HepG2 (cell line): Measurements from ENCODE around the gene ARFGAP1. TPM values are rescaled to one million over a fixed set of nuclear protein-coding genes. Genes with fewer than 3 reads are reported as not detected.

ENCODE experiments used
- ATRX ChIP-seq: sonication (generic); formaldehyde crosslinking; IDR thresholded peaks from 2 replicates; pipeline ENCODE4 v1.4.0; 2020; ENCODE audit warnings: missing genetic modification reagents, borderline replicate concordance
- DRAP1 ChIP-seq: IDR thresholded peaks from 2 replicates; pipeline ENCODE4 v1.6.1; 2016; ENCODE audit warnings: missing genetic modification reagents, missing compliant biosample characterization
- FOXC1 ChIP-seq: sonication (generic); formaldehyde crosslinking; IDR thresholded peaks from 2 replicates; pipeline ENCODE4 v1.8.0; 2022; ENCODE audit warnings: mild to moderate bottlenecking, missing genetic modification reagents, borderline replicate concordance
- HCFC1 ChIP-seq: fragments of 150-350 bp; IDR thresholded peaks from 2 replicates; pipeline ENCODE4 v1.6.1; 2014; ENCODE audit warnings: low read depth, low read length
- NCOA5 ChIP-seq: sonication (generic); formaldehyde crosslinking; IDR thresholded peaks from 2 replicates; pipeline ENCODE4 v1.4.0; 2020; ENCODE audit warnings: missing genetic modification reagents
- NFKB2 ChIP-seq: sonication (generic); formaldehyde crosslinking; IDR thresholded peaks from 2 replicates; pipeline ENCODE4 v1.4.0; 2020; ENCODE audit warnings: missing genetic modification reagents, borderline replicate concordance
- PAF1 ChIP-seq: IDR thresholded peaks from 2 replicates; pipeline ENCODE4 v1.6.1; 2016; ENCODE audit warnings: missing genetic modification reagents, missing compliant biosample characterization
- PATZ1 ChIP-seq: sonication (generic); formaldehyde crosslinking; IDR thresholded peaks from 2 replicates; pipeline ENCODE4 v1.4.0; 2020; ENCODE audit warnings: missing genetic modification reagents
- SOX6 ChIP-seq, 2 experiments: fragments of 450-650 bp in 1 of 2; sonication (generic) in 1 of 2; formaldehyde crosslinking in 1 of 2; IDR thresholded peaks; 2 replicates each; pipeline versions ENCODE4 v1.4.0 to v1.6.1; 2017 to 2020; ENCODE audit warnings: antibody characterized with exemption in 1 of 2, mild to moderate bottlenecking in 1 of 2, missing genetic modification reagents in 1 of 2
- SRSF1 ChIP-seq: fragments of 200-400 bp; formaldehyde crosslinking; optimal IDR thresholded peaks from 2 replicates; pipeline ENCODE3; 2017; ENCODE audit warnings: mild to moderate bottlenecking, low read depth, low read length, moderate library complexity
- ZMAT3 ChIP-seq: sonication (generic); formaldehyde crosslinking; conservative IDR thresholded peaks from 2 replicates; pipeline ENCODE4 v1.7.0; 2021; ENCODE audit warnings: missing genetic modification reagents
- ZNF205 ChIP-seq: IDR thresholded peaks from 2 replicates; pipeline ENCODE4 v1.6.1; 2018; ENCODE audit warnings: missing biosample characterization, missing genetic modification reagents
- ZNF224 ChIP-seq: sonication (generic); formaldehyde crosslinking; IDR thresholded peaks from 2 replicates; pipeline ENCODE4 v1.5.0; 2020; ENCODE audit warnings: mild to moderate bottlenecking, missing genetic modification reagents
- ZNF235 ChIP-seq: sonication (generic); formaldehyde crosslinking; IDR thresholded peaks from 2 replicates; pipeline ENCODE4 v1.8.1; 2023; ENCODE audit warnings: mild to moderate bottlenecking, missing genetic modification reagents, borderline replicate concordance
- ZNF350 ChIP-seq: sonication (generic); formaldehyde crosslinking; IDR thresholded peaks from 2 replicates; pipeline ENCODE4 v1.4.0; 2020; ENCODE audit warnings: mild to moderate bottlenecking, low read depth, missing genetic modification reagents, borderline replicate concordance
- ZNF451 ChIP-seq: sonication (generic); formaldehyde crosslinking; IDR thresholded peaks from 2 replicates; pipeline ENCODE4 v1.5.0; 2020; ENCODE audit warnings: mild to moderate bottlenecking, missing genetic modification reagents
- ZNF468 ChIP-seq: sonication (generic); formaldehyde crosslinking; IDR thresholded peaks from 2 replicates; pipeline ENCODE4 v1.8.0; 2022; ENCODE audit warnings: mild to moderate bottlenecking, moderate library complexity, missing genetic modification reagents
- ZNF501 ChIP-seq: sonication (generic); formaldehyde crosslinking; IDR thresholded peaks from 2 replicates; pipeline ENCODE4 v1.5.1; 2020; ENCODE audit warnings: mild to moderate bottlenecking, moderate library complexity, missing genetic modification reagents
- ZNF616 ChIP-seq: sonication (generic); formaldehyde crosslinking; IDR thresholded peaks from 2 replicates; pipeline ENCODE4 v1.5.0; 2020; ENCODE audit warnings: low read depth, mild to moderate bottlenecking, missing genetic modification reagents
- ZNF619 ChIP-seq: sonication (generic); formaldehyde crosslinking; IDR thresholded peaks from 2 replicates; pipeline ENCODE4 v1.4.0; 2020; ENCODE audit warnings: mild to moderate bottlenecking, missing genetic modification reagents
- polyA plus RNA-seq, 8 experiments: library from polyadenylated mRNA; depleted of rRNA in 3 of 8; stranded (reverse) in 7 of 8; unstranded in 1 of 8; fragments of >200 nt; fragmentation: Illumina TruSeq in 4 of 8; extraction: Trizol in 4 of 8; gene quantifications; 2 replicates each; pipeline versions ENCODE4 v1.2.1 to v1.2.3, GENCODE V29; 2011 to 2016; ENCODE audit warnings: low read depth in 4 of 8, missing spikeins in 1 of 8, mixed read lengths in 1 of 8; ENCODE audit not compliant: insufficient read depth in 1 of 8
- total RNA-seq, 5 experiments: library from RNA; depleted of rRNA; stranded (reverse); fragments of >200 nt; fragmentation: Illumina TruSeq; extraction: Trizol; gene quantifications; 2 replicates each; pipeline ENCODE4 v1.2.3, GENCODE V29; 2016; ENCODE audit warnings: low read depth in 1 of 5
- TF ChIP-seq, protein P1 (sequence below): sonication (generic); formaldehyde crosslinking; IDR thresholded peaks from 2 replicates; pipeline ENCODE4 v1.4.0; 2020; ENCODE audit warnings: mild to moderate bottlenecking, missing genetic modification reagents, borderline replicate concordance

Gene ARFGAP1
- total and polyA plus RNA-seq, 2 of the 13 experiments (the other 11 are each of a cell fraction or from before 2014, with no cell fraction given): 132 TPM

DNA sequence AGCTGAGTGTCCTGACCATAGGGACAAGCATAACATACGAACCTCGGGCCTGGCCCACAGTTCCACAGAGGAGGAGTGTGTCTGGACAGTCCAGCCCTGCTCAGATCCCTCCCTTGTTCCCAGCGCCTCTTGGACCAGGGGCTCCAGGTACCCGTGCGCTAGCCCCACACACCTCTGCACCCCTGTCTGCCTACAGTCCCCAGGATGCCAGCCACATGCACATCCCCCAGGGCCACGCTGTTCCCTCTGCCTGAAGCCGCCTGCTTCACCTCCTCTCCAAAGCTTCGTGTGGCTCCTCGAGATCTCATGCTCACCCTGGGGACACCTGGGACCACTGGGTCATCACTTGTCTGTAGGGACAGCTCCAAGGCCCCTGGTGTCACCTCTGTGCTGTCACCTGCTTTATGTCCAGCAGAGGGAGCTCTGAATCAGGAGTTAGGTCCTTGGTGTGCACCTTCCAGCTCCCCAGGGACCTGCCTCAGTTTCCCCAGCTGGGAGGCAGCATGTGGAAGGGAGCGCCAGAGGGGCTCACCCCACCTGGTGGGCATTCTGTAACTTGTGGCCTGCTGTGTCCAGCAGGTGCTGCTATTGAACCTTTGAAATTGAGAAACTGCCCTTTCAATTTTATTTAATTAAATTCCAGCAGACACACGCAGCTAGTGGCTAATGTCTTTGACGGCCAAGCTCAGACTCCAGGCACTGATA is 49.3 kb upstream of the ARFGAP1 start (continued):
- TF ChIP-seq ZNF205 (no peak), NFKB2 (CRISPR knock-in tag) (no peak), PAF1 (no peak), NCOA5 (CRISPR knock-in tag) (no peak), ATRX (CRISPR knock-in tag) (no peak), ZMAT3 (CRISPR knock-in tag) (no peak), ZNF616 (no peak), ZNF451 (CRISPR knock-in tag) (no peak), PATZ1 (peak; percentile 34; the same call in 1 of the 2 replicates), ZNF224 (no peak), SRSF1 (no peak), DRAP1 (CRISPR knock-in tag) (0 out of 2 replicates have a peak, but pooled peaks have one; percentile 18), ZNF235 (CRISPR knock-in tag) (no peak), ZNF501 (0 out of 2 replicates have a peak, but pooled peaks have one; percentile 20), SOX6 (IDR thresholded peaks at IDR 0.05) (no peak), SOX6 (CRISPR knock-in tag; IDR thresholded peaks at IDR 0.05) (no peak), ZNF468 (no peak), HCFC1 (no peak), ZNF350 (CRISPR knock-in tag) (no peak), FOXC1 (CRISPR knock-in tag) (no peak), ZNF619 (CRISPR knock-in tag) (no peak)
- TF ChIP-seq, protein P1, sequence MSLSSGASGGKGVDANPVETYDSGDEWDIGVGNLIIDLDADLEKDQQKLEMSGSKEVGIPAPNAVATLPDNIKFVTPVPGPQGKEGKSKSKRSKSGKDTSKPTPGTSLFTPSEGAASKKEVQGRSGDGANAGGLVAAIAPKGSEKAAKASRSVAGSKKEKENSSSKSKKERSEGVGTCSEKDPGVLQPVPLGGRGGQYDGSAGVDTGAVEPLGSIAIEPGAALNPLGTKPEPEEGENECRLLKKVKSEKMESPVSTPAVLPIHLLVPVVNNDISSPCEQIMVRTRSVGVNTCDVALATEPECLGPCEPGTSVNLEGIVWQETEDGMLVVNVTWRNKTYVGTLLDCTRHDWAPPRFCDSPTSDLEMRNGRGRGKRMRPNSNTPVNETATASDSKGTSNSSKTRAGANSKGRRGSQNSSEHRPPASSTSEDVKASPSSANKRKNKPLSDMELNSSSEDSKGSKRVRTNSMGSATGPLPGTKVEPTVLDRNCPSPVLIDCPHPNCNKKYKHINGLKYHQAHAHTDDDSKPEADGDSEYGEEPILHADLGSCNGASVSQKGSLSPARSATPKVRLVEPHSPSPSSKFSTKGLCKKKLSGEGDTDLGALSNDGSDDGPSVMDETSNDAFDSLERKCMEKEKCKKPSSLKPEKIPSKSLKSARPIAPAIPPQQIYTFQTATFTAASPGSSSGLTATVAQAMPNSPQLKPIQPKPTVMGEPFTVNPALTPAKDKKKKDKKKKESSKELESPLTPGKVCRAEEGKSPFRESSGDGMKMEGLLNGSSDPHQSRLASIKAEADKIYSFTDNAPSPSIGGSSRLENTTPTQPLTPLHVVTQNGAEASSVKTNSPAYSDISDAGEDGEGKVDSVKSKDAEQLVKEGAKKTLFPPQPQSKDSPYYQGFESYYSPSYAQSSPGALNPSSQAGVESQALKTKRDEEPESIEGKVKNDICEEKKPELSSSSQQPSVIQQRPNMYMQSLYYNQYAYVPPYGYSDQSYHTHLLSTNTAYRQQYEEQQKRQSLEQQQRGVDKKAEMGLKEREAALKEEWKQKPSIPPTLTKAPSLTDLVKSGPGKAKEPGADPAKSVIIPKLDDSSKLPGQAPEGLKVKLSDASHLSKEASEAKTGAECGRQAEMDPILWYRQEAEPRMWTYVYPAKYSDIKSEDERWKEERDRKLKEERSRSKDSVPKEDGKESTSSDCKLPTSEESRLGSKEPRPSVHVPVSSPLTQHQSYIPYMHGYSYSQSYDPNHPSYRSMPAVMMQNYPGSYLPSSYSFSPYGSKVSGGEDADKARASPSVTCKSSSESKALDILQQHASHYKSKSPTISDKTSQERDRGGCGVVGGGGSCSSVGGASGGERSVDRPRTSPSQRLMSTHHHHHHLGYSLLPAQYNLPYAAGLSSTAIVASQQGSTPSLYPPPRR (CRISPR knock-in tag): no peak
